Astrocyte (in vitro differentiated cells and primary cell): ENCODE results near the gene AZGP1. TPM values are rescaled to one million over a fixed set of nuclear protein-coding genes. Genes with fewer than 3 reads are reported as not detected.
"Not testable (repeated sequence)": the region's sequence is repeated elsewhere in the genome, so short reads cannot be mapped to it uniquely, and the experiment has no call there.

Experiments used
- DNase-seq: peaks from one replicate; pipeline ENCODE4 v3.0.0-alpha.2; 2010; ENCODE audit warnings: low read depth
- FAIRE-seq: peaks from 2 replicates; lab custom pipeline; 2011; peaks lifted over from hg19 to GRCh38; lab: Jason Lieb, UNC
- H2AFZ ChIP-seq: 2 replicates; pipeline ENCODE4 v1.6.0; 2012; ENCODE audit warnings: low read depth, low read length, inconsistent platforms
- H3K27ac ChIP-seq: 2 replicates; pipeline ENCODE4 v1.5.1; 2011; ENCODE audit warnings: low read depth, low read length, inconsistent platforms
- H3K27me3 ChIP-seq: 2 replicates; pipeline ENCODE4 v1.6.0; 2011; ENCODE audit warnings: low read length, inconsistent platforms; ENCODE audit not compliant: insufficient read depth
- H3K36me3 ChIP-seq: 2 replicates; pipeline ENCODE4 v1.5.1; 2011; ENCODE audit warnings: low read length, inconsistent platforms; ENCODE audit not compliant: insufficient read depth
- H3K4me1 ChIP-seq: 2 replicates; pipeline ENCODE4 v1.5.1; 2011; ENCODE audit warnings: low read length, inconsistent platforms; ENCODE audit not compliant: insufficient read depth
- H3K4me2 ChIP-seq: 2 replicates; pipeline ENCODE4 v1.6.0; 2012; ENCODE audit warnings: low read length, inconsistent platforms
- H3K4me3 ChIP-seq: 2 replicates; pipeline ENCODE4 v1.5.1; 2011; ENCODE audit warnings: low read depth, mild to moderate bottlenecking, low read length, inconsistent platforms; ENCODE audit not compliant: insufficient read depth
- H3K79me2 ChIP-seq: 2 replicates; pipeline ENCODE4 v1.6.0; 2012; ENCODE audit warnings: mild to moderate bottlenecking, low read length, inconsistent platforms; ENCODE audit not compliant: insufficient read depth
- H3K9ac ChIP-seq: 2 replicates; pipeline ENCODE4 v1.6.0; 2012; ENCODE audit warnings: mild to moderate bottlenecking, low read length, inconsistent platforms
- H3K9me3 ChIP-seq: 2 replicates; pipeline ENCODE4 v1.5.1; 2012; ENCODE audit warnings: low read depth, mild to moderate bottlenecking, low read length, inconsistent platforms; ENCODE audit not compliant: insufficient read depth
- H4K20me1 ChIP-seq: 2 replicates; pipeline ENCODE4 v1.6.0; 2012; ENCODE audit warnings: low read length, inconsistent platforms; ENCODE audit not compliant: insufficient read depth
- H3K27ac Mint-ChIP-seq: one replicate; pipeline ENCODE4 v1.8.0; 2021; ENCODE audit warnings: mild to moderate bottlenecking, mixed read lengths; ENCODE audit not compliant: unreplicated experiment
- H3K27me3 Mint-ChIP-seq: one replicate; pipeline ENCODE4 v1.8.0; 2021; ENCODE audit warnings: low read depth, mixed read lengths; ENCODE audit not compliant: unreplicated experiment
- H3K36me3 Mint-ChIP-seq: one replicate; pipeline ENCODE4 v1.8.0; 2021; ENCODE audit warnings: low read depth, mixed read lengths; ENCODE audit not compliant: unreplicated experiment
- H3K4me1 Mint-ChIP-seq: one replicate; pipeline ENCODE4 v1.8.0; 2021; ENCODE audit warnings: low read depth, mixed read lengths; ENCODE audit not compliant: unreplicated experiment
- H3K4me3 Mint-ChIP-seq: one replicate; pipeline ENCODE4 v1.8.0; 2021; ENCODE audit warnings: mild to moderate bottlenecking, moderate library complexity, mixed read lengths; ENCODE audit not compliant: unreplicated experiment
- H3K9me3 Mint-ChIP-seq: one replicate; pipeline ENCODE4 v1.8.0; 2021; ENCODE audit warnings: mild to moderate bottlenecking, mixed read lengths; ENCODE audit not compliant: unreplicated experiment
- CTCF ChIP-seq: IDR thresholded peaks from 2 replicates; pipeline ENCODE4 v1.5.1; 2011; ENCODE audit warnings: low read depth, mild to moderate bottlenecking, inconsistent platforms, low read length, moderate library complexity; ENCODE audit not compliant: insufficient read depth
- EZH2 ChIP-seq: IDR thresholded peaks from 2 replicates; pipeline ENCODE4 v1.6.1; 2012; ENCODE audit warnings: mild to moderate bottlenecking, low read length, inconsistent platforms; ENCODE audit not compliant: insufficient read depth
- total RNA-seq: library from RNA; stranded (reverse); gene quantifications from 2 replicates; pipeline ENCODE4 v1.2.1, GENCODE V29; 2021

Gene AZGP1
- total RNA-seq, 1 donor from 2014 or later, result not detected

GRCh38 chr7:99979814-99980225 lies 4.0 kb upstream of the AZGP1 start:
- not testable (repeated sequence) for DNase-seq, H3K4me3 Mint-ChIP-seq, H3K9ac ChIP-seq, H2AFZ ChIP-seq, H3K4me2 ChIP-seq, H3K27me3 ChIP-seq, H3K79me2 ChIP-seq, H3K4me1 ChIP-seq, H4K20me1 ChIP-seq, H3K36me3 ChIP-seq, H3K9me3 Mint-ChIP-seq, H3K27ac ChIP-seq, H3K4me3 ChIP-seq, H3K36me3 Mint-ChIP-seq, H3K4me1 Mint-ChIP-seq, H3K9me3 ChIP-seq, H3K27ac Mint-ChIP-seq, FAIRE-seq
- peak; percentile 39 for TF ChIP-seq CTCF
- H3K27me3 Mint-ChIP-seq, result peaks cover 33% of the 10 kb centered on the region

GRCh38 chr7:99976626-99977025 lies 795 bp upstream of the AZGP1 start:
- Histone ChIP-seq H3K9ac (no peak overlapping the region), H4K20me1 (no peaks in the 10 kb centered on the region), H3K79me2 (no peaks in the 10 kb centered on the region), H3K4me1 (no peaks in the 10 kb centered on the region), H3K9me3 (no peaks in the 10 kb centered on the region), H3K4me3 (no peak overlapping the region), H2AFZ (no peak overlapping the region), H3K4me2 (no peak overlapping the region), H3K27ac (no peak overlapping the region), H3K27me3 (no peaks in the 10 kb centered on the region), H3K36me3 (no peaks in the 10 kb centered on the region)
- Mint-ChIP-seq H3K27ac (no peak overlapping the region), H3K36me3 (no peaks in the 10 kb centered on the region), H3K4me3 (no peak overlapping the region), H3K27me3 (peaks cover 14% of the 10 kb centered on the region), H3K4me1 (no peaks in the 10 kb centered on the region), H3K9me3 (peaks cover 3% of the 10 kb centered on the region)
- FAIRE-seq, result no peak
- TF ChIP-seq CTCF, result no peak
- no peak for DNase-seq

- Histone ChIP-seq H3K4me2 (no peak overlapping the region), H3K9me3 (no peaks in the 10 kb centered on the region), H3K79me2 (no peaks in the 10 kb centered on the region), H3K4me3 (no peak overlapping the region), H3K9ac (no peak overlapping the region), H3K36me3 (no peaks in the 10 kb centered on the region), H2AFZ (no peak overlapping the region), H3K27ac (no peak overlapping the region), H3K4me1 (no peaks in the 10 kb centered on the region), H4K20me1 (no peaks in the 10 kb centered on the region), H3K27me3 (peaks cover 3% of the 10 kb centered on the region)
- H3K27ac Mint-ChIP-seq, result no peak overlapping the region
- DNase-seq (no peak), FAIRE-seq (no peak)
- TF ChIP-seq EZH2 (no peak), CTCF (no peak)
- no peak overlapping the region for H3K4me3 Mint-ChIP-seq
- peaks cover 3% of the 10 kb centered on the region for H3K9me3 Mint-ChIP-seq
- peaks cover 15% of the 10 kb centered on the region for H3K27me3 Mint-ChIP-seq
- H3K4me1 Mint-ChIP-seq, result no peaks in the 10 kb centered on the region
- no peaks in the 10 kb centered on the region for H3K36me3 Mint-ChIP-seq
Measured at GRCh38 chr7:99974681-99975080, 1.1 kb downstream of the AZGP1 start.

- H3K27me3 Mint-ChIP-seq, result peaks cover 14% of the 10 kb centered on the region
- H3K4me1 ChIP-seq, H4K20me1 ChIP-seq, H3K9ac ChIP-seq, H3K4me1 Mint-ChIP-seq, FAIRE-seq, DNase-seq, H3K4me2 ChIP-seq, H3K27ac Mint-ChIP-seq, H3K27ac ChIP-seq, H2AFZ ChIP-seq, H3K9me3 ChIP-seq, H3K9me3 Mint-ChIP-seq, H3K79me2 ChIP-seq, H3K4me3 Mint-ChIP-seq, H3K27me3 ChIP-seq, H3K36me3 Mint-ChIP-seq, H3K4me3 ChIP-seq, H3K36me3 ChIP-seq: not testable (repeated sequence)
Measured at GRCh38 chr7:99973817-99974216, 2.0 kb downstream of the AZGP1 start.
